ENCODE data around the gene RP2.

The RP2 gene

GRCh38 chrX:46812445-46812844 lies 24.4 kb upstream of the RP2 start:
- TF ChIP-seq, protein P1, sequence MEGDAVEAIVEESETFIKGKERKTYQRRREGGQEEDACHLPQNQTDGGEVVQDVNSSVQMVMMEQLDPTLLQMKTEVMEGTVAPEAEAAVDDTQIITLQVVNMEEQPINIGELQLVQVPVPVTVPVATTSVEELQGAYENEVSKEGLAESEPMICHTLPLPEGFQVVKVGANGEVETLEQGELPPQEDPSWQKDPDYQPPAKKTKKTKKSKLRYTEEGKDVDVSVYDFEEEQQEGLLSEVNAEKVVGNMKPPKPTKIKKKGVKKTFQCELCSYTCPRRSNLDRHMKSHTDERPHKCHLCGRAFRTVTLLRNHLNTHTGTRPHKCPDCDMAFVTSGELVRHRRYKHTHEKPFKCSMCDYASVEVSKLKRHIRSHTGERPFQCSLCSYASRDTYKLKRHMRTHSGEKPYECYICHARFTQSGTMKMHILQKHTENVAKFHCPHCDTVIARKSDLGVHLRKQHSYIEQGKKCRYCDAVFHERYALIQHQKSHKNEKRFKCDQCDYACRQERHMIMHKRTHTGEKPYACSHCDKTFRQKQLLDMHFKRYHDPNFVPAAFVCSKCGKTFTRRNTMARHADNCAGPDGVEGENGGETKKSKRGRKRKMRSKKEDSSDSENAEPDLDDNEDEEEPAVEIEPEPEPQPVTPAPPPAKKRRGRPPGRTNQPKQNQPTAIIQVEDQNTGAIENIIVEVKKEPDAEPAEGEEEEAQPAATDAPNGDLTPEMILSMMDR (IDR thresholded peaks at IDR 0.05; ENCODE audit: poor library complexity, severe bottlenecking): no peak
- no peak overlapping the region for H3K4me3 ChIP-seq (ENCODE audit: severe bottlenecking)

DNA sequence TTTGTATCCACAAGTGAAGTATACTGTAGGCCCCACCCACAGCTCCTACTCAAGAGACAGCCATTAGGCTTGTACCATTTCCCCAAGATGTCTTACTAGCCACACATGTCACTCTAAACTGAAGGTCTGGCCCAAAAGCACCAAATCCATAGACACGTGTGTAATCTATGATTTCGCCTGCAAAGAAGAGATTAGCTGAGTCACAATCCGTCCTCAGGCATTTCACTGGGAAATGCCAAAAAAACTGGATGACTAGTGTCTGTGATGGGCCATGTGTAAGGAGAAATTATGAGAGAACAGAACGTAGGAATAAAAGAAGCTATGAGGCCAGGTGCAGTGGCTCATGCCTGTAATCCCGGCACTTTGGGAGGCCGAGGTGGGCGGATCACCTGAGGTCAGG lies 21.9 kb upstream of the RP2 start:
- ATAC-seq (ENCODE audit: low read depth) (no peak), DNase-seq (ENCODE audit: low spot score) (no peak)
- H3K4me1 ChIP-seq (ENCODE audit: insufficient read depth, poor library complexity, severe bottlenecking): no peaks in the 10 kb centered on the region
- H3K27ac ChIP-seq (ENCODE audit: poor library complexity, severe bottlenecking): no peak overlapping the region
- no peak overlapping the region for H3K4me3 ChIP-seq (ENCODE audit: severe bottlenecking)
- H3K9me3 ChIP-seq (ENCODE audit: severe bottlenecking): no peaks in the 10 kb centered on the region
- no peaks in the 10 kb centered on the region for H3K36me3 ChIP-seq (ENCODE audit: low read depth)
- H3K27me3 ChIP-seq (ENCODE audit: insufficient read depth, poor library complexity, severe bottlenecking): no peaks in the 10 kb centered on the region
- TF ChIP-seq, protein P1 (IDR thresholded peaks at IDR 0.05; ENCODE audit: poor library complexity, severe bottlenecking): no peak

More at GRCh38 chrX:46812445-46812844, 24.4 kb upstream of the RP2 start:
- DNase-seq (ENCODE audit: low spot score): no peak
- Histone ChIP-seq H3K27me3 (ENCODE audit: insufficient read depth, poor library complexity, severe bottlenecking) (no peaks in the 10 kb centered on the region), H3K4me1 (ENCODE audit: insufficient read depth, poor library complexity, severe bottlenecking) (no peaks in the 10 kb centered on the region), H3K27ac (ENCODE audit: poor library complexity, severe bottlenecking) (no peak overlapping the region), H3K9me3 (ENCODE audit: severe bottlenecking) (no peaks in the 10 kb centered on the region), H3K36me3 (ENCODE audit: low read depth) (no peaks in the 10 kb centered on the region)
- ATAC-seq (ENCODE audit: low read depth): peak; percentile 42; the same call in 1 of the 3 replicates

DNA sequence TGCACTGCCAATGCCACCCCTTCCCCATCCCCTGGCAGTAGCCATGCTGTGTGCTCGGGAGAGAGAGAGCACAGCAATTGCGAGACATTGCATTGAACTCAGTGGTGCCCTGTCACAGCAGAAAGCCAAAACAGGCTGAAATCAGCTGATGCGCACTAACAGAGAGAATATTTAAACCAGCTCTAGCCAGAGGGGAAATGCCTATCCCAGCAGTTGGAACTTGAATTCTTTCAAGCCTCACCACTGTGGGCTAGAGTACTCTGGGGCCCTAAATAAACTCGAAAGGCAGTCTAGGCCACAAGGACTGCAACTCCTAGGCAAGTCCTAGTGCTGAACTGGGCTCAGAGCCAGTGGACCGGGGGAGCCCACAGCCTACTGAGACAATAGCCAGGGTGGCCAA lies 17.7 kb upstream of the RP2 start:
- Histone ChIP-seq H3K27me3 (ENCODE audit: insufficient read depth, poor library complexity, severe bottlenecking) (no peaks in the 10 kb centered on the region), H3K4me3 (ENCODE audit: severe bottlenecking) (no peak overlapping the region), H3K27ac (ENCODE audit: poor library complexity, severe bottlenecking) (no peak overlapping the region), H3K9me3 (ENCODE audit: severe bottlenecking) (no peaks in the 10 kb centered on the region), H3K4me1 (ENCODE audit: insufficient read depth, poor library complexity, severe bottlenecking) (no peaks in the 10 kb centered on the region), H3K36me3 (ENCODE audit: low read depth) (no peaks in the 10 kb centered on the region)
- DNase-seq (ENCODE audit: low spot score) (no peak), ATAC-seq (ENCODE audit: low read depth) (no peak)
- TF ChIP-seq, protein P1 (IDR thresholded peaks at IDR 0.05; ENCODE audit: poor library complexity, severe bottlenecking): no peak

GRCh38 chrX:46820391-46821100 lies 16.3 kb upstream of the RP2 start:
- DNase-seq (ENCODE audit: low spot score): no peak
- no peak overlapping the region for H3K4me3 ChIP-seq (ENCODE audit: severe bottlenecking)
- no peaks in the 10 kb centered on the region for H3K27me3 ChIP-seq (ENCODE audit: insufficient read depth, poor library complexity, severe bottlenecking)
- no peak overlapping the region for H3K27ac ChIP-seq (ENCODE audit: poor library complexity, severe bottlenecking)
- TF ChIP-seq, protein P1 (IDR thresholded peaks at IDR 0.05; ENCODE audit: poor library complexity, severe bottlenecking): no peak
- no peaks in the 10 kb centered on the region for H3K4me1 ChIP-seq (ENCODE audit: insufficient read depth, poor library complexity, severe bottlenecking)
- H3K9me3 ChIP-seq (ENCODE audit: severe bottlenecking): no peaks in the 10 kb centered on the region
- no peak for ATAC-seq (ENCODE audit: low read depth)
- no peaks in the 10 kb centered on the region for H3K36me3 ChIP-seq (ENCODE audit: low read depth)

GRCh38 chrX:46823481-46823880 lies 13.4 kb upstream of the RP2 start:
- Histone ChIP-seq H3K36me3 (ENCODE audit: low read depth) (no peaks in the 10 kb centered on the region), H3K4me1 (ENCODE audit: insufficient read depth, poor library complexity, severe bottlenecking) (no peaks in the 10 kb centered on the region), H3K27me3 (ENCODE audit: insufficient read depth, poor library complexity, severe bottlenecking) (no peaks in the 10 kb centered on the region), H3K4me3 (ENCODE audit: severe bottlenecking) (no peak overlapping the region), H3K27ac (ENCODE audit: poor library complexity, severe bottlenecking) (no peak overlapping the region), H3K9me3 (ENCODE audit: severe bottlenecking) (no peaks in the 10 kb centered on the region)
- ATAC-seq (ENCODE audit: low read depth): no peak
- TF ChIP-seq, protein P1 (IDR thresholded peaks at IDR 0.05; ENCODE audit: poor library complexity, severe bottlenecking): no peak
- no peak for DNase-seq (ENCODE audit: low spot score)
